ENCODE data around the gene CRYBB3. TPM values are rescaled to one million over a fixed set of nuclear protein-coding genes. Genes with fewer than 3 reads are reported as not detected.

Gene CRYBB3
- not detected in 2 replicates for polyA plus RNA-seq (2011; rRNA removed)
- polyA minus RNA-seq (2011; rRNA and poly(A)+ RNA removed), result not detected in 2 replicates

DNA sequence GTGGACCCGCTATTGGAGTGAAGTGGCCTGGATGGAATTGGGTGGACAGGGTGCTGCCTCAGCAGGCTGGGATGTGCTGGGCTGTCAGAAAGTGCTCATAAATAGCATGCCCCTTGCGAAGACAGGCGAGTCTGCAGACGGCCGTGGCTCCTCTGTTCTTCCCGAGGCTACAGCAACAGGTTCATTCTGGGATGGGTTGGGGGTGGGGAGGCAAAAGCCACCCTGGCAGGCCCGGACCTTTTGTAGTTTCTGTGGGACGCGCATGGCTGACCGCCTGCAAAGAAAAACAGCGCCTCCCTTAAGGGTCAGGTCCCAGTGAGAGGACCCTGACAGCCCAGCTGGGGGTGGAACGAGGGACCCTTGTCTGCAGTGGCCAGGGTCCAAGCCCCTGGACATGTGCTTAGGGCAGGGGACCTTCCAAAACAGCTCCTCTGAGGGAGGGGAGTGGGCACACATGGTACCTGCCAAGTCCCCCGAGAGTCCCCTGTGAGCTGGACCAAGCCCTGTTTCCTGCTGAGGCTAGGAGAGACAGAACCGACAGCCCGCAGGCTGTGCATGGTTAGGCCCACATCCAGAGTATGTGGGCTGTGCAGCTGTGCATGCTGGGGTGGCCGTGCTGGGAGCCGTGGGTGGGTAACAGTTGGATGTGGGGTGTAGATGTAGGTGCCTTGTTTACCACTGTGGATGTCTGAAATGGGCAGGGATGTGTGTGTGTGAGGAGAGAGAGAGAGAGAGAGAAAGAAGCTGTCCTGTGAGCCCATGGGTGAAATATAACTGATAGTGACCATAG lies at the start of gene CRYBB3:
Gene CRYBB3, plus strand, starts transcription at position 128 of the 790 bp plus-strand sequence. CDS start 1,539 bp downstream, outside the sequence.
- no peak for TF ChIP-seq CTCF (IDR thresholded peaks at IDR 0.05; ENCODE audit: low read depth, low read length)
- ChIA-PET CTCF (no interaction called here), POLR2A (no interaction called here)
- no peak within 1 kb of the TSS for H3K27ac ChIP-seq (ENCODE audit: low read depth, low read length)
- no peak for DNase-seq (ENCODE audit: low read depth, low spot score)
- H3K27me3 ChIP-seq (ENCODE audit: control insufficient read depth, insufficient read depth, low read length), result no peaks in the 10 kb centered on the region
- no peak within 1 kb of the TSS for H3K4me3 ChIP-seq (ENCODE audit: low read depth, low read length)
- no peaks in the 10 kb centered on the region for H3K9me3 ChIP-seq (ENCODE audit: control insufficient read depth, insufficient read depth, low read length)

DNA sequence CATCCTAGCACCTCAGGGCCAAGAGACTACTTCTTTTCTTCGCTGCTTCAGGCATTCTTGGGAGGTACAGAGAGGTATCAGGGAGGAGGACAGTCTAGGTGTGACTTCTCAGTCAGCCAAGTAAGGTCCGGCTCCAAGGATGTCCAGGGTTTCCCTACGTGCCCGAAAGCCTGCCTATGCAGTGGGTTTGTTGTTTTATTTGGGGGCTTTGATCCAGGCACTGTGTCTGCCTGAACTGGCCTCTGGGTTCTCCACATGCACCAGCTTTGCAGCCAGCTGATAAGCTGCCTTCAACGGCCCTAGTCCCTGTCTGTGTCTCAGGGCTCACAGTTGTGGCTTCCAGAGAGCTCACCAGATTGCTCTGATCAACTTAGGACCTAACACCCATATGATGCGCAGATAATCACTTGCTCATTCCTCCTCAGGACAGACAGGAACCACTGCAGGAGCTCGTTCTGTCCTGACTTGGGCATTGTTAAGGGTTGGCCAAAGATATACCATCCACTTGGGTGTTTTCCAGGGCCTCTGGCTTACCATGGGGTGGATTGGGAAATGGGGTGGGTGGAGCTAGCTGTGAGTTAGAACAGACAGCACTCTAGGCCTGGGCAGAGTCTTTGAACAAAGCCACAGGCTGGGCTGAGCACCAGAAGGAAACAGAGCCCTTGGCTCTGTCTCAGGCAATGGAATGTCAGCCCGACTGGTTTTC lies 45.5 kb upstream of the CRYBB3 start:
- DNase-seq (ENCODE audit: low read depth, low spot score), result no peak
- POLR2A ChIA-PET, result no interaction called here

DNA sequence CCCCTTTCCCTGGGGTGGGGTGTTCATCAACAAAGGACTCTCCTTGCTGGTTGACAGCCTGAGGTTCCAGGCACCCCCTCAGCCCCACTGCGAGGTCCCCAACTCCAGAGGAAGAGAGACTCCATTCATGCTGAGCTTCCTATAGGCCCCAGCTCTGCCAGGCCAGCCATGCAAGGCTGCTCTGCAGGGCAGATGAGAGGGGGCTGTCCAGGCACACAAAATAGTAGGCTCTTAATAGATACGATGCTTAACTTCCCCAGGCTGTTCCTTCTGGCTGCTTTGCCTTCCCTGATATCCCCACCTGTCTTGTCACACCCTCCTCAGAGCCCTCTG lies 45.0 kb upstream of the CRYBB3 start:
- no peak overlapping the region for H3K27ac ChIP-seq (ENCODE audit: low read depth, low read length)
- H3K4me3 ChIP-seq (ENCODE audit: low read depth, low read length), result no peak overlapping the region
- POLR2A ChIA-PET, result no interaction called here
- no peaks in the 10 kb centered on the region for H3K27me3 ChIP-seq (ENCODE audit: control insufficient read depth, insufficient read depth, low read length)
- CTCF ChIA-PET, result no interaction called here
- no peak for TF ChIP-seq CTCF (IDR thresholded peaks at IDR 0.05; ENCODE audit: low read depth, low read length)
- no peak for DNase-seq (ENCODE audit: low read depth, low spot score)
- no peaks in the 10 kb centered on the region for H3K9me3 ChIP-seq (ENCODE audit: control insufficient read depth, insufficient read depth, low read length)

More for the DNA sequence above, 45.5 kb upstream of the CRYBB3 start:
- Histone ChIP-seq H3K27me3 (ENCODE audit: control insufficient read depth, insufficient read depth, low read length) (no peaks in the 10 kb centered on the region), H3K27ac (ENCODE audit: low read depth, low read length) (no peak overlapping the region), H3K9me3 (ENCODE audit: control insufficient read depth, insufficient read depth, low read length) (no peaks in the 10 kb centered on the region), H3K4me3 (ENCODE audit: low read depth, low read length) (no peak overlapping the region)
- CTCF ChIA-PET, result no interaction called here
- no peak for TF ChIP-seq CTCF (IDR thresholded peaks at IDR 0.05; ENCODE audit: low read depth, low read length)

- ChIA-PET CTCF (no interaction called here), POLR2A (no interaction called here)
- peaks cover 3% of the 10 kb centered on the region; the same call in 1 of the 2 replicates for H3K9me3 ChIP-seq (ENCODE audit: control insufficient read depth, insufficient read depth, low read length)
- no peak overlapping the region for H3K4me3 ChIP-seq (ENCODE audit: low read depth, low read length)
- DNase-seq (ENCODE audit: low read depth, low spot score), result no peak
- H3K27ac ChIP-seq (ENCODE audit: low read depth, low read length), result no peak overlapping the region
- TF ChIP-seq CTCF (IDR thresholded peaks at IDR 0.05; ENCODE audit: low read depth, low read length), result no peak
- no peaks in the 10 kb centered on the region for H3K27me3 ChIP-seq (ENCODE audit: control insufficient read depth, insufficient read depth, low read length)
Measured at GRCh38 chr22:25156736-25157135, 42.9 kb upstream of the CRYBB3 start.

- ChIA-PET POLR2A (no interaction called here), CTCF (no interaction called here)
- Histone ChIP-seq H3K4me3 (ENCODE audit: low read depth, low read length) (no peak overlapping the region), H3K9me3 (ENCODE audit: control insufficient read depth, insufficient read depth, low read length) (peaks cover 3% of the 10 kb centered on the region; the same call in 1 of the 2 replicates), H3K27ac (ENCODE audit: low read depth, low read length) (no peak overlapping the region), H3K27me3 (ENCODE audit: control insufficient read depth, insufficient read depth, low read length) (no peaks in the 10 kb centered on the region)
- TF ChIP-seq CTCF (IDR thresholded peaks at IDR 0.05; ENCODE audit: low read depth, low read length), result no peak
- no peak for DNase-seq (ENCODE audit: low read depth, low spot score)
Measured at GRCh38 chr22:25159028-25159427, 40.6 kb upstream of the CRYBB3 start.

Measured in AG04450 (cell line).